Stimulated activated CD4-positive, alpha-beta T cell treated with anti-CD3 and anti-CD28 coated beads, Interleukin-2, amount 100 ng/mL, for 24 hours (primary cell): ENCODE data around the gene PTH2.

ENCODE experiments used
- DNase-seq, 2 donors: peaks; one replicate each; pipeline ENCODE4 v3.0.0-alpha.2; 2020

Gene PTH2

GRCh38 chr19:49430678-49431329 is 7.6 kb upstream of the PTH2 start:
- DNase-seq, result peak in 1 of 2 donors; percentile 39

DNA sequence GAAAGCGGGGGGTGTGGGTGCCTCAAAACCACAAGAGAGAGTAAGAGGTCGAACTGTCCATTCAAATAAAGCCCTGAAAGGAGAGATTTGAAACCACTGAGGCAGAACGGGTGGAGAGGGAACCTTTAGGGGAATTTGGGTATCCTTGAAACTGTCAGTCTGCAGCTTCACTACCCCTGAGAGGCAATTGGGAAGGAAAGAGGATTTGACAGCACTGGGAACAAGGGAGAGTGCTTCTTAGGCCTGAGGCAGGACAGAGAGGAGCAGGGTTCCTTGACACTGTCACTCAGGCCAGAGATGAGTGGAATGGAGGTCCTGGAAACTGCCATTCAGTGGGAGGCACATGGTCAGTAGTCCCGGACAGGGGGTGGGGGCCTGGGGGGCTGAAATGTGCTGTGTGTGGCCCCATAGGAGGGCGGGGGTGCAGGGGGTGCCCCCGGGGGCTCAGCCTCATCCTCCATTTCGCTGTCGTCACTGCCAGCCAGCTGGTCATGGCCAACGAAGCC is 7.0 kb upstream of the PTH2 start:
- DNase-seq, result no peak

DNA sequence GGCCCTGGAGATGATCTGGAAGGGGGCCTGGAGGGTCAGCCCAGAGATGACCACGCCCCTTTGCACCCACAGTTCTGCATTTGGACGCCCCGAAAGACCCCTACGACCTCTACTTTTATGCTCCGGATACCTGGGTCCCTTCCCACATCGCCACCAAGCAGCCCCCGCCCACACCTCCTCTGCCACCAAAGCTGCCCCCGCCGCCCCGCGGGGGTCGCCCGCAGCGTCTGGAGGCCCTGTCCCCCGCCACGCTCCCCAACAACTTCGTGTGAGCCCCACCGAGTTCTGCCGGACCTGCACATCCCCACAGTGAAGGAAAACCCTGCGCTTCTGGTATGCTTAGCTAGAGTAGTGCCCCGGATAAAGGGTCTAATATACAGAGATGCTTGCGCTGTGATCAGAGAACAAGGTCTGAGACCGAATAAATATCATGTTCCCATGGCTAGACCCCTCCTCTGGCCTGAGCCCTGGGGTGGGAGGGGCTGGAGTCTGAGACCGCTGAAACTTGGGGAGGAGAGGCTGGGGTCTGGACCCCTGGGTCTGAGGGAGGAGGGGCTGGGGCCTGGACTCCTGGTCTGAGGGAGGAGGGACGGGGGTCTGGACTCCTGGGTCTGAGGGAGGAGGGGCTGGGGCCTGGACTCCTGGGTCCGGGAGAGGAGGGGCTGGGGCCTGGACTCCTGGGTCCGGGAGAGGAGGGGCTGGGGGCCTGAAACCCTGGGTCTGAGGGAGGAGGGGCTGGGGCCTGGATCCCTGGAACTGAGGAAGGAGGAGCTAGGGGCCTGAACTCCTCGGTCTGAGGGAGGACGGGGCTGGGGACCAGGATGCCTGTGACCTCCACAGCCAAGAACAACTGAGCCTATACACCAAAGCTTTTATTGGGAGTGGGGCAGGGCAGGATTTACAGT is 5.6 kb upstream of the PTH2 start:
- DNase-seq, result no peak

GRCh38 chr19:49427855-49428546 is 4.8 kb upstream of the PTH2 start:
- peak in 1 of 2 donors; percentile 37 for DNase-seq

GRCh38 chr19:49427339-49427738 is 4.1 kb upstream of the PTH2 start:
- no peak for DNase-seq

DNA sequence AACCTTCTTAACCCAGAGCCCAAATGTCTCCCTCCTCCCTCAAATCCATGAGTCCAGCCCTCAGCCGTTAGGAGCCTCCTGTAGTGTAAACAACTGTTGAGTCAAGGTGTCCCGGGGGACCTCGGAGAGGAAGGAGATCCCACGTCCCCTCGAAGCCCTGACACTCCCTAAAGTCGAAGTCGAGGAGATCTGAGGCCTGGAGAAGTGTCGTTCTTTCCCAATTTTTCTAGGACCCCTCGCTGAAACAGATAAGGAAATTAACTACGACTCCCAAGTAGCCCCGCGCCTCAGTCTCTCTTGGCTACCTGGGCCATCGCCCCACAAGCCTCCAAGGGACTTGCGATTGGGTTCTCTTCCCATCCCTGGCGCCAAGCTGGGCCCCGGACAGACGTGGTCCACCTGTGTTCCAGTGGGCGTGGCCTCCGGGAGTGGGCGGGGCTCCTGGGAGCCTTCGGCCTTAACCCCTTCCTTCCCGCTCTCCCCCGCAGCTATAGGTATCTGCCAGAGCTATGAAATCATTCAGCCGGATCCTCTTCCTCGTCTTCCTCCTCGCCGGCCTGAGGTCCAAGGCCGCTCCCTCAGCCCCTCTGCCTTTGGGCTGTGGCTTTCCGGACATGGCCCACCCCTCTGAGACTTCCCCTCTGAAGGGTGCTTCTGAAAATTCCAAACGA is 2.8 kb upstream of the PTH2 start:
- peak; percentile 44 to 62 for DNase-seq

GRCh38 chr19:49425178-49425577 is 1.9 kb upstream of the PTH2 start, which contains the start of gene GFY:
TSS of gene GFY (plus strand) at chr19:49425388. CDS start at chr19:49426431, 1,043 bp downstream.
- DNase-seq, result no peak

DNA sequence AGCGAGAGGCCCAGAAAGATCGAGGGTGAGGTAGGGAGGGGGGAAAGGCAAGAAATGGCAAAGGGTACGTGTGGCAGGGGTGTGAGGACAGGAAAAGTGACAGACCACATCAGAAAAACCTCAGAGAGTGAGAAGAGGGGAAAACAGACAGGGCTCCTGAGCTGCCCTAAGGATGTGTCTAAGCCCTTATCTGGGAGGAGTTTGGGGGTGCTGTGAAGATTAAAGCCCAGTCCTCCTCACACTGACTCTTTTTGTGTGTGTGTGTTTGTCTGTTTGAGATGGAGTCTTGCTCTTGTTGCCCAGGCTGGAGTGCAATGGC is 703 bp upstream of the PTH2 start:
- DNase-seq, result no peak

- peak in 1 of 2 donors; percentile 65 for DNase-seq
Observed at GRCh38 chr19:49422407-49423070, 702 bp downstream of the PTH2 start.

DNA sequence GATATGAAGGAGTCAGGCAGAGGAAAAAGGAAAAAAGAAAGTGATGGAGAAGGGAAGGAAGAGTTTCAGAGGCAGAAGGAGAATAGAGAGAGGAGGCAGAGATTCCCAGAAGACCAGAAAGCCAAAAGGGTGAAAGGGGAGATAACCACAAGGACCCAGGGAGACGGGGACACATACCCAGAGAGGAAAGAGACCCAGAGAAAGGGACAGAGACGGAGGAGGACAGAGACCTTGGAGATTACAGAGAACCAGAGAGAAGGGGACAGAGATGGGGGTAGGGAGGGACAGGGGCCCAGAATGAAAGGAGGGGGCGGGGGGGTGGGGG is 1.4 kb downstream of the PTH2 start:
- DNase-seq, result no peak

GRCh38 chr19:49421039-49421877 is 2.0 kb downstream of the PTH2 start:
- DNase-seq, result peak; percentile 45 to 67

- no peak for DNase-seq
Observed at GRCh38 chr19:49420227-49420626, 3.0 kb downstream of the PTH2 start.

DNA sequence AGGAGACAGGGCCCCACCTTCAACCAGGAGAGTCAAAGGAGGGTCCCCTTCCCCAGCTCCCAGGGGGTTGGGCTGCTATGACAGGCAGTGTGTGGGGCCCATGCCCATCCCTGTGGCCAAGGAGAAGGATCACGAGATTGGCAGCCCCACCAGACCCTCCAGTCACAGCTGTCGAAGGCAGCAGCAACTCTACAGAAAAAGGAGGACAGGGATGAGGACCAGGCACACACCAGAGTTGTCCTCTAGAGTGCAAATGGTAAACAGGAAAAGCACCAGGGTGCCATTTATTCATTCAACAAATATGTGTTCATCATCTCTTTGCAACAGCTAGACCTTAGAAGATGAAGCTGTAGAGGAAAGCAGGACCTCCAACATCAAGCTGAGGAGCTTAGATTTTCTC is 4.1 kb downstream of the PTH2 start:
- DNase-seq, result no peak

DNA sequence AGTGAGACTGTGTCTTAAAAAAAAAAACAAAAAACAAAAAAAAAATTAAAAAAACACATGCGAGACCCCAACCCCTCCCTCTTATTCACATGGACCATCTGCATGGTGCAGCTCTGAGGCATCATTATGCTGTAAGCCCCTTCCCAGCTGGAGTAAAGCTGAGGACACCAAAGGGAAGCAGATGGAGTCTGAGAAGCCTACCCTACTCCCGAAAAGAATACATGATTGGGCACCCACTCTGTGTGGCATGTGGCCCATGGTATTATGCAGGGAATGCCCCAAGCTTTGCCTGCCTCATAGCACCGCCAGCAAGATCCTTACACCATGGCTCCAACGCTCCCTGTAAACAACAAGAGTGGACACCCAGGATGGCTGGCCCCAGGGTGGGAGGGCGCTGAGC is 4.7 kb downstream of the PTH2 start:
- no peak for DNase-seq

DNA sequence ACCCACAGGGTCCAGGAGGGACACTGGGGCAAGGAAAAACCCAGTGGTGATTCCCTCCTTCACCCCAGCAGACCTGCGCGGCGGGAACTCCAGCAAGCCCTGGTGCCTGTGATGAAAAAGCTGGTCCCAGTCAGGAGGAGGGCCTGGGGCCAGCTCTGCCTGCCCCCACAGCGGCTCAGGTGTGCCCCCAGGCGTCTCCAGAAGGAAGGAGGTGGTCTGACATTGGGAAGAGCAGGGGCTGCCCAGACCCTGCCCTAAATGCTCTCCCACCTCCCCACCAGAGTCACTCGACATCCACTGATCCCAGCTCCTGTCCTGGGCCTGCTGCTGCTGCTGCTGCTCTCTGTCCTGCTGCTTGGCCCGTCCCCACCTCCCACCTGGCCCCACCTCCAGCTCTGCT is 6.2 kb downstream of the PTH2 start:
- no peak for DNase-seq

GRCh38 chr19:49415810-49416200 is 7.4 kb downstream of the PTH2 start:
- no peak for DNase-seq

GRCh38 chr19:49415102-49415809 is 8.0 kb downstream of the PTH2 start:
- no peak for DNase-seq

DNA sequence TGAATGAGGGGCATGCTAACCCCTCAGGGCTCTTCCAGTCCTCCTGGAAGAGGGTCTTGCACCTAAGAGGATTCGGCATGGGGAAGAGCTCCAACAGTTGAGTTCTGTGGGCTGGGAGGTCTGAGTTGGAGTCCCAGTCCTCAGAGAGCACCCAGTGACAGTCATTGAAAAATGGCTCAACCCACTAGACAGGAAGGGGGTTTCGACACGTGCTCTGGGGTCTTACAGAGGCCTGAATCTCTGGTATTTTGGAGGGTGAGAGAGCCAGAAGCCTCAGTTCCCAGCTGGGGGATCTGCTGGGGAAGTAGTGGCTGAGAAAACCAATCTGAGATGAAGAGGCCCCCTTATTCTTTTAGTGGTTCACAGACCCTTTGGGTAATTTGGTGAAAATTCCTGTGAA is 9.0 kb downstream of the PTH2 start:
- DNase-seq, result no peak

DNA sequence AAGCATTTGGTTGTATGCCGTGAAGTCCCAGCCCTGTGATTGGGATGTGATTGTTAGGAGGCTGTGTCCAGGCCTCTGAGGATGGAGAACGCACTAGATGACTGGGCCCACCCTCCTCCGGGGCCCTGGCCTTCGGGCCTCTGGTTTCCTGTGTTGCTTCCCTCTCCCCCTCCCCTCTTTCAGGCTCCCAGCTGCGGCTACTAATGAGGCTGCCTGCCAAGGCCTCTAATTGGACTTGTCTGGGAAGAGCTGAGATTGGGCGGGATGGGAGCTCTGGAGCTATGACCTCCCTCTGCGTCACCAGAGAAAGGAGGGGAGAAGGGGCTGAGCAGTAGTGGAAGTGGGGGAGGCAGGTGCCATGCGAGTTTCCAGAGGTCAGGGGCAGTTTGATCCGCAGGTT is 9.9 kb downstream of the PTH2 start:
- no peak for DNase-seq

- DNase-seq, result no peak
Observed at GRCh38 chr19:49411681-49412326, 11.4 kb downstream of the PTH2 start.
